H1 (cell line): Measurements from ENCODE around the gene CCDC88A.
"Not testable (repeated sequence)": the region's sequence is repeated elsewhere in the genome, so short reads cannot be mapped to it uniquely, and the experiment has no call there.

Source experiments
- EZH2 ChIP-seq: fragments of 200-600 bp; sonication (generic); IDR thresholded peaks from 2 replicates; pipeline ENCODE4 v1.7.1; 2012; ENCODE audit warnings: low read depth, mild to moderate bottlenecking, moderate library complexity, low read length, inconsistent platforms; ENCODE audit not compliant: severe bottlenecking
- FOSL1 ChIP-seq: IDR thresholded peaks from 2 replicates; pipeline ENCODE4 v1.6.1; 2011; ENCODE audit warnings: mild to moderate bottlenecking, low read depth, low read length, moderate library complexity; ENCODE audit not compliant: insufficient read depth
- NANOG ChIP-seq: IDR thresholded peaks from 2 replicates; pipeline ENCODE4 v1.6.1; 2011; ENCODE audit warnings: low read length, low read depth, mild to moderate bottlenecking, inconsistent platforms; ENCODE audit not compliant: insufficient read depth, poor library complexity, severe bottlenecking
- POLR2A ChIP-seq, 2 experiments: IDR thresholded peaks; 1 replicate in 1 of 2; 2 replicates in 1 of 2; pipeline ENCODE4 v1.6.1; 2011; ENCODE audit warnings: low read depth in 2 of 2, low read length in 2 of 2, mild to moderate bottlenecking in 2 of 2; ENCODE audit errors: control extremely low read depth in 1 of 2
- POLR2AphosphoS5 ChIP-seq: IDR thresholded peaks from 2 replicates; pipeline ENCODE4 v1.6.1; 2011; ENCODE audit warnings: low read depth, low read length
- SIN3A ChIP-seq, 2 experiments: IDR thresholded peaks in 1 of 2; conservative IDR thresholded peaks in 1 of 2; 2 replicates each; pipeline ENCODE4 v1.6.1; 2011 to 2012; ENCODE audit warnings: low read length in 2 of 2, improper control_type of control experiment in 1 of 2, low read depth in 1 of 2, mild to moderate bottlenecking in 1 of 2
- TEAD4 ChIP-seq: IDR thresholded peaks from 2 replicates; pipeline ENCODE4 v1.6.1; 2012; ENCODE audit warnings: low read depth, low read length, inconsistent platforms, mixed read lengths
- TF ChIP-seq, protein P1 (sequence below), 3 experiments: IDR thresholded peaks; 1 replicate in 2 of 3; 2 replicates in 1 of 3; pipeline versions ENCODE4 v1.5.1 to v1.6.1; 2011; ENCODE audit warnings: low read length in 3 of 3, mild to moderate bottlenecking in 3 of 3, inconsistent platforms in 2 of 3, low read depth in 1 of 3, moderate library complexity in 1 of 3; ENCODE audit not compliant: insufficient read depth in 1 of 3; ENCODE audit errors: control extremely low read depth in 1 of 3

DNA sequence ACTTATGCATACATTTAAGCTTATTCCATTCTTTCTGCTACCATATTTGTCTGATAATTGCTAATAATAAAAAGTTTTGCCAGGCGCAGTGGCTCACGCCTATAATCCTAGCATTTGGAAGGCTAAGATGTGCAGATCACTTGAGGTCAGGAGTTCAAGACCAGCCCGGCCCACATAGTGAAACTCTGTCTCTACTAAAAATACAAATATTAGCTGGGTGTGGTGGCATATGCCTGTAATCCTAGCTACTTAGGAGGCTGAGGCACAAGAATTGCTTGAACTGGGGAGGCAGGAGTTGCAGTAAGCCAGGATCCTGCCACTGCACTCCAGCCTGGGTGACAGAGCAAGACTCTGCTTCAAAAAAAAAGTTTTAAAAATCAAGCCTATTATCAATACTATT is 160.1 kb downstream of the CCDC88A start:
- TF ChIP-seq FOSL1; TEAD4; EZH2; NANOG; SIN3A (conservative IDR thresholded peaks at IDR 0.05 in 1 of 2, IDR thresholded peaks at IDR 0.05 in 1 of 2; ENCODE audit: low read depth in 1 of 2, low read length in 2 of 2); POLR2A (IDR thresholded peaks at IDR 0.05; ENCODE audit: control extremely low read depth in 1 of 2, low read depth in 2 of 2, low read length in 2 of 2); POLR2AphosphoS5: not testable (repeated sequence)
- TF ChIP-seq, protein P1, sequence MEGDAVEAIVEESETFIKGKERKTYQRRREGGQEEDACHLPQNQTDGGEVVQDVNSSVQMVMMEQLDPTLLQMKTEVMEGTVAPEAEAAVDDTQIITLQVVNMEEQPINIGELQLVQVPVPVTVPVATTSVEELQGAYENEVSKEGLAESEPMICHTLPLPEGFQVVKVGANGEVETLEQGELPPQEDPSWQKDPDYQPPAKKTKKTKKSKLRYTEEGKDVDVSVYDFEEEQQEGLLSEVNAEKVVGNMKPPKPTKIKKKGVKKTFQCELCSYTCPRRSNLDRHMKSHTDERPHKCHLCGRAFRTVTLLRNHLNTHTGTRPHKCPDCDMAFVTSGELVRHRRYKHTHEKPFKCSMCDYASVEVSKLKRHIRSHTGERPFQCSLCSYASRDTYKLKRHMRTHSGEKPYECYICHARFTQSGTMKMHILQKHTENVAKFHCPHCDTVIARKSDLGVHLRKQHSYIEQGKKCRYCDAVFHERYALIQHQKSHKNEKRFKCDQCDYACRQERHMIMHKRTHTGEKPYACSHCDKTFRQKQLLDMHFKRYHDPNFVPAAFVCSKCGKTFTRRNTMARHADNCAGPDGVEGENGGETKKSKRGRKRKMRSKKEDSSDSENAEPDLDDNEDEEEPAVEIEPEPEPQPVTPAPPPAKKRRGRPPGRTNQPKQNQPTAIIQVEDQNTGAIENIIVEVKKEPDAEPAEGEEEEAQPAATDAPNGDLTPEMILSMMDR (IDR thresholded peaks at IDR 0.05; ENCODE audit: control extremely low read depth in 1 of 3, insufficient read depth in 1 of 3, low read depth in 1 of 3, low read length in 3 of 3) = not testable (repeated sequence)
